K562 (cell line): ENCODE results near the gene LRRC3C. TPM values are rescaled to one million over a fixed set of nuclear protein-coding genes. Genes with fewer than 3 reads are reported as not detected.

ENCODE experiments used
- HDAC1 ChIP-seq, 2 experiments: fragments of 450-650 bp; IDR thresholded peaks; 2 replicates each; pipeline ENCODE4 v1.6.1; 2016 to 2017; ENCODE audit warnings: inconsistent platforms in 1 of 2, mild to moderate bottlenecking in 1 of 2, moderate library complexity in 1 of 2
- HMBOX1 ChIP-seq: sonication (generic); IDR thresholded peaks from 2 replicates; pipeline ENCODE4 v1.6.1; 2016
- LEF1 ChIP-seq: fragments of 450-650 bp; IDR thresholded peaks from 2 replicates; pipeline ENCODE4 v1.6.1; 2016; ENCODE audit warnings: mild to moderate bottlenecking
- PHF21A ChIP-seq: fragments of 450-650 bp; IDR thresholded peaks from 2 replicates; pipeline ENCODE4 v1.6.1; 2017; ENCODE audit warnings: low read depth, borderline replicate concordance
- PPARD ChIP-seq: fragments of 250-450 bp; sonication (Bioruptor Pico); IDR thresholded peaks from 2 replicates; pipeline ENCODE4 v1.8.0; 2022; ENCODE audit warnings: inconsistent platforms, mild to moderate bottlenecking, moderate library complexity
- REST ChIP-seq, 2 experiments: fragments of 450-650 bp; formaldehyde crosslinking in 1 of 2; IDR thresholded peaks; 2 replicates each; pipeline versions ENCODE4 v1.4.0 to v1.6.1; 2014 to 2020; ENCODE audit warnings: mild to moderate bottlenecking in 2 of 2, borderline replicate concordance in 1 of 2, low read depth in 1 of 2
- RREB1 ChIP-seq: fragments of 250-450 bp; sonication (Bioruptor Pico); IDR thresholded peaks from 2 replicates; pipeline ENCODE4 v1.4.0; 2020
- SMARCE1 ChIP-seq: fragments of 450-650 bp; IDR thresholded peaks from 2 replicates; pipeline ENCODE4 v1.7.1; 2016; ENCODE audit warnings: mild to moderate bottlenecking
- SREBF1 ChIP-seq: fragments of 150-350 bp; IDR thresholded peaks from 2 replicates; pipeline ENCODE4 v1.6.1; 2014; ENCODE audit warnings: antibody characterized with exemption, low read depth, low read length, borderline replicate concordance
- TAF15 ChIP-seq: fragments of 200-400 bp; formaldehyde crosslinking; IDR thresholded peaks from 2 replicates; pipeline ENCODE4 v1.6.1; 2017; ENCODE audit warnings: mild to moderate bottlenecking, low read depth, low read length, moderate library complexity
- WHSC1 ChIP-seq: IDR thresholded peaks from one replicate; pipeline ENCODE4 v1.6.1; 2012; ENCODE audit warnings: low read length, control low read depth, inconsistent platforms
- ZSCAN32 ChIP-seq: fragments of 450-650 bp; formaldehyde crosslinking; IDR thresholded peaks from 2 replicates; pipeline ENCODE4 v1.4.0; 2020; ENCODE audit warnings: mild to moderate bottlenecking, moderate library complexity
- polyA plus RNA-seq, 8 experiments: library from polyadenylated mRNA; depleted of rRNA in 4 of 8; stranded (reverse) in 5 of 8; unstranded in 3 of 8; fragments of >200 nt; fragmentation: Nextera tagmentation in 2 of 8; fragmentation: Illumina TruSeq in 1 of 8; extraction: Ambion mirVana in 2 of 8; extraction: Trizol in 1 of 8; gene quantifications; 2 replicates each; pipeline versions ENCODE4 v1.2.1 to v1.2.3, GENCODE V29; 2011 to 2014; ENCODE audit warnings: inconsistent platforms in 1 of 8, missing spikeins in 1 of 8
- total RNA-seq, 7 experiments: library from RNA; depleted of rRNA in 6 of 7; stranded (reverse); fragments of >200 nt in 6 of 7; fragmentation: Illumina TruSeq in 2 of 7; extraction: Trizol in 2 of 7; gene quantifications; 2 replicates each; pipeline versions ENCODE4 v1.2.1 to v1.2.3, GENCODE V29; 2011 to 2021; ENCODE audit warnings: low replicate concordance in 1 of 7

The LRRC3C gene
- total and polyA plus RNA-seq, 9 of the 15 experiments (the other 6 are each of a cell fraction or from before 2014, with no cell fraction given): not detected

GRCh38 chr17:39971076-39971603, 43.6 kb downstream of the LRRC3C start (continued):
- TF ChIP-seq REST (IDR thresholded peaks at IDR 0.05; ENCODE audit: borderline replicate concordance) (no peak), REST (CRISPR knock-in tag; IDR thresholded peaks at IDR 0.05; ENCODE audit: low read depth) (no peak), TAF15 (no peak), WHSC1 (no peak), SMARCE1 (no peak), PPARD (CRISPR knock-in tag) (no peak), RREB1 (CRISPR knock-in tag) (no peak), HMBOX1 (peak; percentile 74), PHF21A (peak; percentile 36; the same call in 1 of the 2 replicates), SREBF1 (no peak), HDAC1 (IDR thresholded peaks at IDR 0.05) (no peak), LEF1 (0 out of 2 replicates have a peak, but pooled peaks have one; percentile 21), ZSCAN32 (CRISPR knock-in tag) (no peak)
